Amygdala (tissue), 56 donors: ENCODE data around the gene DNM3.

Source experiments
- DNase-seq, 56 donors: peaks; one replicate each; lab custom pipeline; 2025; lab: John Stamatoyannopoulos, UW

DNM3 gene

GRCh38 chr1:172203135-172203823, 362.0 kb downstream of the DNM3 start:
- DNase-seq: no peak

- DNase-seq: no peak
Measured at GRCh38 chr1:172203902-172204301, 362.6 kb downstream of the DNM3 start.

DNA sequence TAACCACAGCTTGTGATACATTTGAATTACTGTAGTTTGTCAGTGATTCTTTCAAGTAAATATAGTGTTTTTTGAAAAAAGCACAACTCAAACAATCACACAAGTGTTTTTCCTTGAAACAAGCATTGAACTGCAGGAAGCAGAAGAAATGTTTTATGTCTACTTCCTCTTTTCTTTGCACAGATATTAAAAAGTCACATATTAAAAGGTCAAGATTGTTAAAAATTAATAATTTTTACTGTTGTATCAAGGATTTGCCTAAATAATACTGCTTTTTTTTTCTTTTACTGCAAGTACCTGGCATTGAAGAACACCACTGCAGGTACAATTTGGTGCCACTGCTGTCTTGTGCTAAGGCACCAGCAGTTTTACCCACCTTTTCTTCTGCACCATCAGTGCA, 365.0 kb downstream of the DNM3 start:
- DNase-seq: no peak

GRCh38 chr1:172208635-172209034, 367.3 kb downstream of the DNM3 start:
- no peak for DNase-seq

- DNase-seq: no peak
Measured at GRCh38 chr1:172211221-172211620, 369.9 kb downstream of the DNM3 start.

DNA sequence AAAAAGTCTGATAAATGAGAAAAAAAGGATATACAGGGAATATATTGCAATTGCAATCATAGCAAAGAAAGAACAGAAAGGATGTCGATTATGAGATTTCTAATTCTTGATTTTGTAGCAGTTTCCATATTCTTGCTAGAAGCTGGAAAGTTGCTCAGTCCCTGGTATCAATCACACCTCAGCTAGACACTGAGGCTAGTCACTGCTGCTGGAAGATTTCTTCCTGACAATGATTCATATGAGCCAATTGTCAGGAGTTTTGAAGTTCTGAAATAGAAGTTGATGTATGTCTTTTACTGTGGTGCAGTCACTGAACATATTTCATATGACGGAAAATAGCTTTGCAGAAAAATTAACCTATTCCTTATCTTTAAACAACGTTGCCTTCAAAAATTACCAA, 370.8 kb downstream of the DNM3 start:
- DNase-seq: no peak

DNA sequence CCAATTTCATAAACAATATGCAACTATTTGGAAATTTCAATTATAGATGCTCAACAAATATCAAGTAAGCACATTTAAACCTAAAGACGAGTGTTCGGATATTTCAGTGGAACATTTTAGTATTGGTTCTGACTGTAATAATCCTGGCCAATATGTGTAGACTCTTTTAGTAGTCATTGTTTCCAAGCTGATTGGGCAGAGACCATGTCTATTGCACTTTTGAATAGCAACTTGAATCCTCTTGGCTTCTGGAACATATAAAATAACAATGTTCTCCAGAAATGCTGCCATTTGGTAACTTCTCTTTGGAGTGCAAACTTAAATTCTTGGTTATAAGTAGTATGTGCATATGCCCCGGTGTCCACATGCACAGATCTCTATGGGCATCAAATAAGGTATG, 373.7 kb downstream of the DNM3 start:
- DNase-seq: no peak

DNA sequence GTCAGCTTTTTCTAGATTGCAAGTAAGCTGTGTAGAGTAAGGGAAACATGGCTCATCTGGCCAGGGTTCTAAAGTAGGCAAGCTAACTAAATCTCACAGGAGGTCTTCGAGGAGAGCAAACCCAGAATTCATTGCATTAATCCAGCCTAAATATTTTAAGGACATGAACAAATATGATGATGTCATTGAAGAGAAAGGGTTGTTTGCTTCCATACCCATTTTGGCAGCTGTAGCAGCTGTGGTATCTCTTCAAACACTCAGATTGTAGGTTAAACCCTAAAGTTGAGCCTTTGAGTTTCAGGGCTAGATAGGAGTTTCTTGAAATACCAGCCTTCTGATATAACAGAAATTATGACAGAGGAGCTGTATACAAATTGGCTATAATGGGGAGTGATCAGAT, 378.7 kb downstream of the DNM3 start:
- DNase-seq: no peak

DNA sequence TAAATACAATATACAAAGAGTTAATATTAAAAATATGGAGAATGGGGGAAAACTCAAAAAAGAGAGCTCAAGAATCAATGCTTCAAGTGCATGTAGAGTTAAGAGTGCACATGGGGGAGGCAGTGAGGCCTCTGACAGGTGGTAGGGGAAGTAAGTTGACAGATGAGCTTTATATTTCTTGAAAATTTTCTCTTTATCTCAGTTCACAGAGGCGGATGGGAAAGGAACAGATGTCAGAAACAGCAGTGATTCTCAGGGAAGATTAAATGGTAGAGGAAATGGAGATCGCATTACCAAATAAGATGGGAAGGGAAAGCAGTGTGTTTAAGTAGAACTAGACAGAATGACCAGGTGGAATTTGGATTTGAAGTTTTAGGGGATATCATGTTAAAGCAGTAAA, 379.1 kb downstream of the DNM3 start:
- DNase-seq: no peak

DNA sequence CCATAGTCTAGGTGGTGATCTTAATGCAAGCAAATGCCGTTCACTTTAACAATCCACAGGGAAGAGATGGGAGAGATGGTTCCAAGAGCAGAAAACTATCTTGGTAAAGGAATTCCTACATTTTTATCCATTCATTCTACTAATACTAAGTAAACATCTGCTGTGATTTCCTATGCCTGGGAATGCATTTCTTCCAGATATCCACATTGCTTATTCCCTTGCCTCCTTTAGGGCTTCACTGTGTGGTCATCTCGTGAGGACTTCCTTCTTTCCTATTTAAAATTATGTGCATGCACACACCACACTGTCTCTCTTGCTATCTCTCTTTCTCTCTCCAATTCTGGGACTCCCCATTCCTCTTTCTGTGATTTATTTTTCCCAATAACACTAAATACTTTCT, 380.1 kb downstream of the DNM3 start:
- DNase-seq: no peak

DNA sequence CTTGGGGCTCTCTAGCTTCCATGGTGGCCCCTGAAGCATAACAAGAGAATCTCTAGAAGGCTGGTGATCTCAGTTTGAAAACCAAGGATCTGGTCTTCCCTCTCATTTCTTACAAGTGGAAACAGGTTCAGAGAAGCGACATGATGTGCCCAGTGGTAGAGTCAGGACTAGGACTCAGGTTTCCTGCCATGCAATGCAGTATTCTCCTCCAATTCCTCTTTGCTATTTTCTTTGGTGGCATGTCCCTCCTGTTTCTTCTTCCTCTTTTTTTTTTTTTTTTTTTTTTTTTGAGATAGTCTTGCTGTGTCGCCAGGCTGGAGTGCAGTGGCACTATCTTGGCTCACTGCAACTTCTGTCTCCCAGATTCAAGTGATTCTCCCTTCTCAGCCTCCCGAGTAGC, 383.6 kb downstream of the DNM3 start:
- no peak for DNase-seq

- no peak for DNase-seq
Measured at GRCh38 chr1:172229942-172230341, 388.6 kb downstream of the DNM3 start.

DNA sequence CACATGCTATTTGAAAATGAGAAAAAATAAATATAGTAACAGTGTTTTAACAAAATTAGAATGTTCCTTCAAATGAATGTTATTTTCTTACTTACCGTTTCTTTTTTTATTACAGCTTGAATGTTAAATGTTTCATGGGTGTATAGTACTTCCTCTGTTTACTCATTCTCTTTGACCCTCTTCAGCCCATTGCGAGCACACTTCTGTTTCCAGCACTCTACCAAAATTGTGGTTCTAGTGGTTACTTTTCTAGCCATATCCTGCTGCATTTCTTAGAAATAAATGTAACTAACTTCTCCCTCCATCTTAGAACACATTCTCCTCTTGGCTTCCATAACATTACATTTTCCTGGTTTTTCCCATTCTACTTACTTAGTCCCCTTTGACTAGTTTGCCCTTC, 389.2 kb downstream of the DNM3 start:
- DNase-seq: no peak

DNA sequence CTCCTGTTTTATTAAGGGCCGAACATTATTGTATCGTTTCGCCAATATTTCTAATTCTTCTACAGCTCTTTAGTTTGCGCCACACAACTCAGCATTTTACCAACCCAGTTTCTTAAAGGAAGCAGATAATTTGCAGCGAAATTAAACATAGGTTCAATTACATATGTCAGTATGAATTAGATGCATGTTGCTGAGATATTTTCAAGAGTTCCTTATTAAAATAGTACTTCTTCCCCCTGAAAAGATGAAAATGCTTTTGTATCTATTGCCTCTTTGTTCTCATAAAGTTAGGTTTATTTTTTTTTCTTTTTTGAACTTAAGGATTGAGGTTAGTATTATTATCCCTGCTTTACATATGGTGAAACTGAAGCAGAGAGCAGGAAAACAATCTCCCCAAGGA, 395.7 kb downstream of the DNM3 start:
- DNase-seq: no peak

- no peak for DNase-seq
Measured at GRCh38 chr1:172238158-172238557, 396.9 kb downstream of the DNM3 start.

GRCh38 chr1:172238965-172239364, 397.7 kb downstream of the DNM3 start:
- no peak for DNase-seq

DNA sequence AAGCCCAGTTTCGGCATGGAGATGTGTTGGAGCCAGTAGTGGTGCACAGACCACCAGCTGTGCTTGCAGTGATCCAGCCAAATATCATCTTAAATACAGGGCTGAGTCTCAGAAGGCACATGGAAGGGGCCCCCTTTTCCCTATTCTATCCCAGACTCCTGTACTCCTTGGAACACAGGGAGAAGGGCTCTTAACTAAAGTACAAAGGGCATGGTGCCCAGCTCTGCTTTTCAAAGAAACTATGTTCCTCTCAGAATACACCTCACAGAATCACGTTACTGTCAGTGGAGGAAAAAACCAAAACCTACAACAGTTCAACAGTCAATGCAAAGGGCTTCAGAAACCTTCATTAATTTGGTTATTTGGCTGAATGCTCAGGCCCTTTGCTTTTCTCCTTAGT, 398.6 kb downstream of the DNM3 start:
- peak in 4 of 56 donors; percentile 1 to 26 (median 10) for DNase-seq

DNA sequence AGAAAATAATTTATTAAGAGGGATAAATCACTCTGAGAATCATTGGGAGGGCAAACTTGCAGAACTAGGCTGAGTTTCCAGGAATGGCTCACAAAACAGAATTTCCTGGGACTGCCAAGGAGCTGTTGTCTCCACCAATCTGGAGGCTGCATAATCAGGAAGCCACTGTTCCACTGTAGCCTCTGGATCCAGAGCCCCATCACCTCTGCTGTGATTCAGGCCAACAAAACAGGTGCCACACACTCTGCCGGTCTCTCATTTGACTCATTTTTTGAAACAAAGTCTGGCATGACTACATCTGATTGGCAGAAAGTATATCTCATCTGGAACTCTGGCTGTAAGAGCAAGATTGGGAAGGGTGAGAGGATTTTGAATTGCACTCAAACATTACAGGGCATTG, 400.2 kb downstream of the DNM3 start:
- no peak for DNase-seq

DNA sequence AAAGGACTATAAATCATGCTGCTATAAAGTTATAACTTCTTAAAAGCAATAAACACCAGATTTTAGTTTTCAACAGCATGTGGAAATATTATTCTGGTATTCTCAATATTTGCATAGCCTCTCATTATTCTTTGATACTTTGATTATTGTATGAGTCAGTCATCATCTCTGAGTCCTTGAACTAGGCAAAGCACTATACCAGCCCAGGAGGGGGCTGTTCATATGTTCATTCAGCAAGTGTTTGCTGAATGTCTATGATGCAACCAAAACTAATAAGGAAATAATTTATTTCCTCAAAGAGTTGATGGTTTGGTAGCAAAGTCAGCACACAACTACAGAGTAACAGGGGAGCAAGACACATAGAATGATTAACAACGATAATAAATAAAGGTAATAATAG, 403.6 kb downstream of the DNM3 start:
- no peak for DNase-seq

DNA sequence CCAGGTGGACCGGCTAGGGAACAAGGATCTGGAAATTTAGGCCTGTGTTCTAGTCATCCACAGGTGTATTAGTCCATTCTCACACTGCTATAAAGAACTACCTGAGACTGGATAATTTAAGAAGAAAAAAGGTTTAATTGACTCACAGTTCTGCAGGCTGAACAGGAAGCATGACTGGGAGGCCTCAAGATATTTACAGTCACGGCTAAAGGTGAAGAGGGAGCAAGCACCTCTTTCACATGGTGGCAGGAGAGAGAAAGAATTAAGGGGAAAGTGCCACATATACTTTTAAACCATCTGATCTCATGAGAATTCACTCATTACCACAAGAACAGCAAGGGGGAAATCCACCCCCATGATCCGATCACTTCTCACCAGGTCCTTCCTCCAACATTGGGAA, 404.5 kb downstream of the DNM3 start:
- DNase-seq: no peak

- no peak for DNase-seq
Measured at GRCh38 chr1:172246521-172247390, 405.5 kb downstream of the DNM3 start.

GRCh38 chr1:172251486-172251885, 410.2 kb downstream of the DNM3 start:
- DNase-seq: no peak
